Endothelial cell of umbilical vein (primary cell): ENCODE data around the gene CCDC81. TPM values are rescaled to one million over a fixed set of nuclear protein-coding genes. Genes with fewer than 3 reads are reported as not detected.

Experiments used
- BruUV-seq: library from RNA; stranded (reverse); fragments of 400-500 nt; replicated peaks from 2 replicates; lab custom pipeline; 2021; lab: Mats Ljungman, UMichigan
- CTCF ChIA-PET: fragments of 300-600, 350-600 bp; sonication (Branson Sonifier 250); formaldehyde crosslinking; loops from one replicate; lab custom pipeline; 2021; ENCODE audit warnings: antibody characterized with exemption, inconsistent platforms; lab: Charles Lee
- POLR2A ChIA-PET: fragments of 300-600, 350-600 bp; sonication (Branson Sonifier 250); formaldehyde crosslinking; loops from one replicate; lab custom pipeline; 2021; ENCODE audit warnings: antibody characterized with exemption, inconsistent platforms; lab: Charles Lee
- DNase-seq: peaks from one replicate; pipeline ENCODE4 v3.0.0-alpha.2; 2011; ENCODE audit warnings: low read depth, low spot score
- FAIRE-seq: peaks from 2 replicates; lab custom pipeline; 2011; peaks lifted over from hg19 to GRCh38; lab: Jason Lieb, UNC
- H2AFZ ChIP-seq: 2 replicates; pipeline ENCODE4 v1.6.0; 2012; ENCODE audit warnings: low read depth, low read length, control low read depth, inconsistent platforms
- H3K27ac ChIP-seq: 2 replicates; pipeline ENCODE4 v1.5.1; 2011; ENCODE audit warnings: low read depth, mild to moderate bottlenecking, control low read depth, low read length, moderate library complexity; ENCODE audit not compliant: insufficient read depth
- H3K27me3 ChIP-seq, 2 experiments: 2 replicates each; pipeline versions ENCODE4 v1.6.0 to v1.6.1; 2011; ENCODE audit warnings: low read length in 2 of 2, mixed read lengths in 1 of 2; ENCODE audit not compliant: control insufficient read depth in 2 of 2, insufficient read depth in 2 of 2
- H3K36me3 ChIP-seq, 2 experiments: 2 replicates in 1 of 2; 3 replicates in 1 of 2; pipeline ENCODE4 v1.5.1; 2011; ENCODE audit warnings: low read length in 2 of 2, mild to moderate bottlenecking in 1 of 2, moderate library complexity in 1 of 2; ENCODE audit not compliant: control insufficient read depth in 2 of 2, insufficient read depth in 2 of 2; ENCODE audit errors: extremely low read depth in 1 of 2
- H3K4me1 ChIP-seq: 3 replicates; pipeline ENCODE4 v1.5.1; 2011; ENCODE audit warnings: mild to moderate bottlenecking, low read length; ENCODE audit not compliant: control insufficient read depth, insufficient read depth; ENCODE audit errors: extremely low read depth
- H3K4me2 ChIP-seq: 2 replicates; pipeline ENCODE4 v1.6.1; 2011; ENCODE audit warnings: low read length, control low read depth, mixed read lengths; ENCODE audit not compliant: insufficient read depth
- H3K4me3 ChIP-seq, 3 experiments: fragments of 200-600 bp in 1 of 3; sonication (generic), shearing (Covaris generic) in 1 of 3; replicated peaks in 1 of 3; 2 replicates each; pipeline ENCODE4 v1.5.1; 2011 to 2016; ENCODE audit warnings: control low read depth in 3 of 3, low read length in 3 of 3, mild to moderate bottlenecking in 2 of 3, inconsistent platforms in 1 of 3, low read depth in 1 of 3, moderate library complexity in 1 of 3; ENCODE audit not compliant: insufficient read depth in 1 of 3
- H3K79me2 ChIP-seq: 2 replicates; pipeline ENCODE4 v1.6.0; 2012; ENCODE audit warnings: low read length, inconsistent platforms; ENCODE audit not compliant: control insufficient read depth, insufficient read depth
- H3K9ac ChIP-seq: replicated peaks from 2 replicates; pipeline ENCODE3; 2011; ENCODE audit warnings: low read length, control low read depth; ENCODE audit not compliant: insufficient read depth; ENCODE audit errors: extremely low read depth
- H3K9me1 ChIP-seq: replicated peaks from 3 replicates; pipeline ENCODE4 v1.6.0; 2011; ENCODE audit warnings: mild to moderate bottlenecking, low read length; ENCODE audit not compliant: control insufficient read depth, insufficient read depth; ENCODE audit errors: extremely low read depth
- H3K9me3 ChIP-seq: replicated peaks from 2 replicates; pipeline ENCODE4 v1.5.1; 2012; ENCODE audit warnings: low read length, inconsistent platforms; ENCODE audit not compliant: control insufficient read depth, insufficient read depth
- H4K20me1 ChIP-seq: replicated peaks from 2 replicates; pipeline ENCODE3; 2011; ENCODE audit warnings: mild to moderate bottlenecking, low read length; ENCODE audit not compliant: control insufficient read depth, insufficient read depth; ENCODE audit errors: extremely low read depth
- FOS ChIP-seq: IDR thresholded peaks from 2 replicates; pipeline ENCODE4 v1.6.1; 2011; ENCODE audit warnings: mild to moderate bottlenecking, low read length, moderate library complexity, borderline replicate concordance; ENCODE audit not compliant: insufficient read depth
- GATA2 ChIP-seq: IDR thresholded peaks from 2 replicates; pipeline ENCODE4 v1.7.0; 2011; ENCODE audit warnings: low read depth, mild to moderate bottlenecking, moderate library complexity, mixed read lengths, low read length; ENCODE audit not compliant: insufficient read length, insufficient read depth
- MYC ChIP-seq: IDR thresholded peaks from one replicate; pipeline ENCODE4 v1.6.1; 2011; ENCODE audit warnings: mild to moderate bottlenecking, low read depth, low read length
- POLR2A ChIP-seq: IDR thresholded peaks from 2 replicates; pipeline ENCODE4 v1.6.1; 2012; ENCODE audit warnings: low read depth, mild to moderate bottlenecking, control low read depth, low read length
- POLR2AphosphoS5 ChIP-seq: IDR thresholded peaks from 2 replicates; pipeline ENCODE4 v1.6.1; 2012; ENCODE audit warnings: low read depth, mild to moderate bottlenecking, control low read depth, low read length, moderate library complexity; ENCODE audit not compliant: insufficient read depth
- dilution Hi-C: fragments of 300-500 bp; cut with MboI; formaldehyde crosslinking; loops from one replicate; pipeline ENCODE4 v1.15.0; 2019; ENCODE audit warnings: low sequenced_read_pairs; ENCODE audit not compliant: extremely low pct_ligation_motif_present
- intact Hi-C: fragments of 100-400 bp; cut with micrococcal nuclease; formaldehyde crosslinking; loops from one replicate; pipeline ENCODE4 v1.10.0; 2022
- polyA plus RNA-seq, 4 experiments: library from polyadenylated mRNA; depleted of rRNA in 3 of 4; stranded (reverse) in 3 of 4; unstranded in 1 of 4; fragments of >200 nt; gene quantifications; 2 replicates each; pipeline versions ENCODE4 v1.2.1 to v1.2.3, GENCODE V29; 2011 to 2012; ENCODE audit warnings: missing spikeins in 1 of 4
- total RNA-seq: library from RNA; stranded (reverse); gene quantifications from 2 replicates; pipeline ENCODE4 v1.2.3, GENCODE V29; 2021
- TF ChIP-seq, protein P1 (sequence below), 2 donors: IDR thresholded peaks; 1 replicate in 1 of 2; 2 replicates in 1 of 2; pipeline ENCODE4 v1.5.1; 2011; ENCODE audit warnings: low read length in 2 of 2, mild to moderate bottlenecking in 2 of 2, moderate library complexity in 2 of 2, control low read depth in 1 of 2, inconsistent platforms in 1 of 2, low read depth in 1 of 2; ENCODE audit not compliant: insufficient read depth in 1 of 2; ENCODE audit errors: extremely low read depth in 1 of 2
- TF ChIP-seq, protein P2 (sequence below): IDR thresholded peaks from 2 replicates; pipeline ENCODE4 v1.6.1; 2011; ENCODE audit not compliant: insufficient read depth, insufficient read length

The CCDC81 gene
- total and polyA plus RNA-seq, 2 donors (not counting 3 experiments of a cell fraction or from before 2014, with no cell fraction given) = 0.57 to 1.1 TPM

DNA sequence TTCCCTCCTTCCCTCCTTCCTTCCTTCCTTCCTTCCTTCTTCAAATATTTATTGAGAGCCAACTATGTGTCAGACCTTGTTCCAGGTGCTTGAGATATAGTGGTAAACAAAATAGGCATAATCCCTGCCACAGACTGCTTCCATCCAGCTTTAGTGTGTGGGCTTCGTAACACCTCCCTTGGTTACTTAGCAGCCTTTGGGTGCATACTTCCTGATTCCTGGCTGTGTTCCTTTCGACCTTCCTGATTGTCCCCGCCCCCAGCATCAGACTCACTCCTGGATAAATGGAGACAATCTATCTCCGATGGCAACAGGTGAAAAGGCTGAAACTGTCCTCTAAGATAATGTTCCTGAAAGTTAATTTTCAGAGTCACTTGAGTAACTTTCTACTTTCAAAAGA lies 13.5 kb downstream of the CCDC81 start:
- Histone ChIP-seq H3K4me1 (peaks cover 12% of the 10 kb centered on the region), H3K27me3 (no peaks in the 10 kb centered on the region), H3K36me3 (no peaks in the 10 kb centered on the region), H3K27ac (no peak overlapping the region), H3K4me2 (no peak overlapping the region), H2AFZ (no peak overlapping the region), H4K20me1 (no peaks in the 10 kb centered on the region), H3K9me3 (no peaks in the 10 kb centered on the region), H3K9ac (no peak overlapping the region), H3K79me2 (no peaks in the 10 kb centered on the region), H3K4me3 (no peak overlapping the region), H3K9me1 (no peaks in the 10 kb centered on the region)
- DNase-seq (no peak), FAIRE-seq (no peak)
- no TSS peak for BruUV-seq
- TF ChIP-seq GATA2 = no peak
- no peak for TF ChIP-seq FOS
- POLR2A ChIA-PET = no interaction called here
- CTCF ChIA-PET = interaction anchor here (1.0 kb wide), 1 partner anchor 27 kb away, joined by 5 read pairs; no protein-coding TSS in a partner anchor
- intact Hi-C loops = no loop called here
- dilution Hi-C loops = no loop called here

DNA sequence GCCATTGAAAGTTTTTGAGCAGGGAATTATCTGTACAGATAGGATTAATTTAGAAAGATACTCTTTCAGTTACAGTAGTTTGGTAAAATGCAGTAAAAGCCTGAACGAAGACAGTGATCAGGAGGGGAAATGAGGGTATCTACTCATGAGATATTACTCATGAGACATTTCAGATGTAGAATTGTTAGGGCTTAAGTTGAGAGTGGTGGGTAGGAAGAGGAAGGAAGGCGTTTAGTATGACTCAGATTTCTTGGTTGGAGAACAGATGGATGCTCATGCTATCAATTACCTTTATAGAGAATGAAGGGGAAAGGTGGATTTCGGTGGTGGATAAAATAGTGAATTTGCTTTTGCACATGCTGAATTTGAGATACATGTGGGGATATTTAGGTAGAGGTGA lies 15.8 kb downstream of the CCDC81 start:
- H3K27me3 ChIP-seq = no peaks in the 10 kb centered on the region
- H3K9me1 ChIP-seq = no peaks in the 10 kb centered on the region
- BruUV-seq = no TSS peak
- H2AFZ ChIP-seq = peak overlapping the region; percentile 28
- no peaks in the 10 kb centered on the region for H3K36me3 ChIP-seq
- DNase-seq = peak; percentile 24
- peak; percentile 73 for FAIRE-seq
- no peaks in the 10 kb centered on the region for H3K9me3 ChIP-seq
- H4K20me1 ChIP-seq = no peaks in the 10 kb centered on the region
- peak overlapping the region; percentile 35 for H3K27ac ChIP-seq
- H3K9ac ChIP-seq = no peak overlapping the region
- TF ChIP-seq MYC = no peak
- TF ChIP-seq, protein P1, sequence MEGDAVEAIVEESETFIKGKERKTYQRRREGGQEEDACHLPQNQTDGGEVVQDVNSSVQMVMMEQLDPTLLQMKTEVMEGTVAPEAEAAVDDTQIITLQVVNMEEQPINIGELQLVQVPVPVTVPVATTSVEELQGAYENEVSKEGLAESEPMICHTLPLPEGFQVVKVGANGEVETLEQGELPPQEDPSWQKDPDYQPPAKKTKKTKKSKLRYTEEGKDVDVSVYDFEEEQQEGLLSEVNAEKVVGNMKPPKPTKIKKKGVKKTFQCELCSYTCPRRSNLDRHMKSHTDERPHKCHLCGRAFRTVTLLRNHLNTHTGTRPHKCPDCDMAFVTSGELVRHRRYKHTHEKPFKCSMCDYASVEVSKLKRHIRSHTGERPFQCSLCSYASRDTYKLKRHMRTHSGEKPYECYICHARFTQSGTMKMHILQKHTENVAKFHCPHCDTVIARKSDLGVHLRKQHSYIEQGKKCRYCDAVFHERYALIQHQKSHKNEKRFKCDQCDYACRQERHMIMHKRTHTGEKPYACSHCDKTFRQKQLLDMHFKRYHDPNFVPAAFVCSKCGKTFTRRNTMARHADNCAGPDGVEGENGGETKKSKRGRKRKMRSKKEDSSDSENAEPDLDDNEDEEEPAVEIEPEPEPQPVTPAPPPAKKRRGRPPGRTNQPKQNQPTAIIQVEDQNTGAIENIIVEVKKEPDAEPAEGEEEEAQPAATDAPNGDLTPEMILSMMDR (IDR thresholded peaks at IDR 0.05; ENCODE audit: extremely low read depth in 1 of 2, insufficient read depth in 1 of 2, low read depth in 1 of 2, low read length in 2 of 2) = no peak
- TF ChIP-seq GATA2 = peak; percentile 68
- TF ChIP-seq POLR2AphosphoS5 = no peak
- TF ChIP-seq FOS = peak; percentile 86
- TF ChIP-seq, protein P2, sequence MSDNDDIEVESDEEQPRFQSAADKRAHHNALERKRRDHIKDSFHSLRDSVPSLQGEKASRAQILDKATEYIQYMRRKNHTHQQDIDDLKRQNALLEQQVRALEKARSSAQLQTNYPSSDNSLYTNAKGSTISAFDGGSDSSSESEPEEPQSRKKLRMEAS = no peak
- TF ChIP-seq POLR2A = no peak
- POLR2A ChIA-PET = no interaction called here
- H3K79me2 ChIP-seq = no peaks in the 10 kb centered on the region
- dilution Hi-C loops (no loop called here), intact Hi-C loops (no loop called here)
- peaks cover 16% of the 10 kb centered on the region for H3K4me1 ChIP-seq
- no peak overlapping the region for H3K4me3 ChIP-seq
- H3K4me2 ChIP-seq = peak overlapping the region; percentile 49
- CTCF ChIA-PET = no interaction called here
